Effector CD8-positive, alpha-beta T cell (primary cell): ENCODE measurements around the gene SPDEF.

Experiments
- DNase-seq: peaks from one replicate; lab custom pipeline; 2025; lab: John Stamatoyannopoulos, UW

SPDEF gene

DNA sequence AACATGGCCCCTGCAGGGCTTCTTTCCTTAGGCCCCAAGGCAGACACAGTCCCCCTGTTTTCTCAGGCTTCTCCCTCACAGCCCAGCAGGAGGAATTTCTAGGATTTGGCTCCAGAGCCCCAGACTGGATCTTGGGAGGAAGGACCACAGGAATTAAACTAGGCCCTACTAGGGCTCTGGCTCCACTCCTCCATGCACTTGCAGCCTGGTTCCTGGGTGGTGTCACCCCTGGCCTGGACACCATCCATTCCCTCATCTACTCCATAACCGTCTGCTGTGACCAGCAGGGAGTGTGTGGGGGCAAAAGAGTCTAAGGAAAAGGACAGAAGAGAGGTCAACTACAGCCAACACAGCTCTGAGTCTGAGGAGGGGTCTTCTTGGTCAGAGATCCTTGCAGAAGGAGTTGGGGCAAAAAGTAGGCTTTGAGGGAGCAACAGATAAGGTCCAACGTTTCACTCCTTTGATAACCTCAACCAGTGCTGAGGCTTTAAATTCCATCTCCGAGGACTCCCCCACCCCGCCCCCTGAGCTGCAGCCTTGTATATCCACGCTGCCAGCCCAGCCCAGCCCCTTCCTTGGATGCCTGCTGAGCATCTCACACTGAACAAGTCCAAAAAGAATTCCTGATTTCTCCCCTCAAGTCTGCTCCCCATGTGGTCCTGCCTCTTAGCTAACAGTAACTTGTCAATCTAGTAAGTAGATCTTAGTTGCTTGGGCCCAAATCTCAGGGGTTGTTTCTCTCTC, 27.9 kb upstream of the SPDEF start:
- DNase-seq = no peak

DNA sequence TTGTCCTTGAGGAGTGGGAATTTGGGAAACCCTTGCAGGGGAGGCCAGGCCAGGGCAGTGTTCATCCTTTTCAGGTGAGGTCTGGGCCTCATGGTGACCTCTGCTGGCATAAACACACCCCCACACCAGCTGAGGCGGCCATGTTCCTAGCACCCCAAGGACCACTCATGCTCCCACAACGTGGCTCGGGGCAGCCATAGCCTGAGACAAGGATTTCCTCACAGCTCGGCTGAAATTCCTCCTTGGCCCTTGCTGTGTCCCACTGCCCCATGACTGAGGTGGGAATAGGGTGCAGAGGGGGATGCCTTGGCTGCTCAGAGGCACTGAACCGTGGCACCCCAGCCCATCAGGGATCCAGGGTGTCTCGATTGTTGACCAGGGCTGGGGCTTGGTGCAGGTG, 27.3 kb upstream of the SPDEF start:
- DNase-seq = no peak

DNA sequence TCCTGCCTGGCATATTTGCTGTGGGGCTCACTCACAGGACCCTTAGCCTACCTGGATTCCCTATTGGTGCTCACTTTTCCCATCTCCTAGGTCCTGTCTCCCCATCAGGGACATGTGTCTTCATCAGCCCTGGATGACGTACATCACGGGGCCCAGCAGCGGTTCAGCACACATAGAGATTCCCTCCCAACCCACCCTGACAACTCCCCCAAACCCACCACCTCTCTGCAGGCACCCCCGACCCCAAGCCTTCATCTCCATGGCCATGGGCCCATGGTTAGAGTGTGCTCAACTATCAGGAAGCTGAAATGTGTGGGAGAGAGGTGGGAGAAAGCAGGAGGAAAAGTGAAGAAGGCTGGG, 25.4 kb upstream of the SPDEF start:
- DNase-seq = no peak

DNA sequence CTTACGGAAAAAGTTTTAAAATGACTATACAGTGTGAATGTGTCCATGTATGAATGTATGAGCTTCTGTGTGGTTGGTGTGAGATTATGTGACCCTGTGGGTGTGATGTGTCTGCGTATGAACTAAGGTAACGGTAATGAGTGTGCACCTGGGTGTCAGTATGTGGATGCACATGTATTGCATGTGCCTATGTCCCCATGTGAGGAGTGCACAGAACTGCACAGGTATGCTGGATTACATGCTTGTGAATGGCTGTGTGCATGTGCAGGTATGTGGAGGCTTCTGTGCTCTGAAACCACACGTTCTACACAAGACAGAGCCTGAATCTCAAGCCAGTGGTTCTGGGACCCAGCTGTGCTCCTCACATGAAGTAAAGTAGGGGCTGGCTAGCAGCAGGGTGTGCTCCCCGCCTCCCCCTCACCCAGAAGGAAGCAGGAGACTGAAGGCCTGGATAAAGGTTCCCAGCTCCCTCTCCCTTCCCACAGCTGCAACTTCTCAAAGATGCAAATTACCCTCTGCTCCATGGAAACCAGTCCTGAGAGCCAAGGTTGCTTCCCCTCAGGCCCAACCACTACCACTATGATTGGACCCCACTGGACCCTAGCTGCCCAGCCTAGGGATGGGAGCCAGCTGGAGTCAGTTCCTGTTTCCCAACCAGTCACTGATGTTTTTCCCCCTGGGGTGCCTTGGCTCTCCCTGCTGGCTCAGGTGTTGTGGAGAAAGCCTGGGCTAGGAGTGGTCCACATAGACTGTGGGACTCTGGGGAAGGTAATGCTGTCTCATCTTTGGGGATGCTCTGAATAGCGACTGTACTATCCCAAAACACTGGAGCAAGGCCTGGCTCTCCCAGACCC, 24.8 kb upstream of the SPDEF start:
- DNase-seq = no peak

DNA sequence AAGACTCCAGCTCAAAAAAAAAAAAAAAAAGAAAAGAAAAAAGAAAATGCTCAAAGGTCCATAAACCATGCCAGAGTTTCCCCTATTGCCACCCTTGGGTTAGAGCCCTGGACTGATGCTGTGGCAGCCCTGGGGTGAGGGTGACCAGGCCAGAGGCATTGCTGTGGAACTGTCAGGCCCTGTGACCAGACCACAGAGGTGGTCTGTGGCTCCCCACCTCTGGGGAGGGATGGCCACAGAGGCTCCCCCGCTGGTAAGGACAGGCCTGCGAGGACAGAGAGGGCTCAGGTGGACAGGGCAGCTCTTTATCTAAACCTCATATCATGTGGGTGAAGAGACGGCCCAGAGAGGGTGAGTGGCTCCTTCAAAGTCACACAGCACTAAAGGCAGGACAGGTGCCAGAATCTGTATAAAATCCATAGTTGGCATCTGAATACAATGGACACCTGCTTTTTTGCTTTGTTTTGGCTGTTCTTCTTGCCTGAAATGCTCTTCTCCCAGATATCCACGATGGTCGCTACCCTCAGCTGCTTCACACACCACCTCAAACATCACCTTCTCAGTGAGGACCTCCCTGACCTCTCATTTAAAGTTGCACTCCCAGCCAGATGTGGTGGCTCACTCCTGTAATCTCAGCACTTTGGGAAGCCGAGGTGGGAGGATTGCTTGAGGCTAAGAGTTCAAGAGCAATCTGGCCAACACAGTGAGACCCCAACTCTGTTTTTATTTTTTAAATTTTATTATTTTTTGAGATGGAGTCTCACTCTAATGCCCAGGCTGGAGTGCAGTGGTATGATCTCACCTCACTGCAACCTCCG, 22.5 kb upstream of the SPDEF start:
- DNase-seq = no peak

DNA sequence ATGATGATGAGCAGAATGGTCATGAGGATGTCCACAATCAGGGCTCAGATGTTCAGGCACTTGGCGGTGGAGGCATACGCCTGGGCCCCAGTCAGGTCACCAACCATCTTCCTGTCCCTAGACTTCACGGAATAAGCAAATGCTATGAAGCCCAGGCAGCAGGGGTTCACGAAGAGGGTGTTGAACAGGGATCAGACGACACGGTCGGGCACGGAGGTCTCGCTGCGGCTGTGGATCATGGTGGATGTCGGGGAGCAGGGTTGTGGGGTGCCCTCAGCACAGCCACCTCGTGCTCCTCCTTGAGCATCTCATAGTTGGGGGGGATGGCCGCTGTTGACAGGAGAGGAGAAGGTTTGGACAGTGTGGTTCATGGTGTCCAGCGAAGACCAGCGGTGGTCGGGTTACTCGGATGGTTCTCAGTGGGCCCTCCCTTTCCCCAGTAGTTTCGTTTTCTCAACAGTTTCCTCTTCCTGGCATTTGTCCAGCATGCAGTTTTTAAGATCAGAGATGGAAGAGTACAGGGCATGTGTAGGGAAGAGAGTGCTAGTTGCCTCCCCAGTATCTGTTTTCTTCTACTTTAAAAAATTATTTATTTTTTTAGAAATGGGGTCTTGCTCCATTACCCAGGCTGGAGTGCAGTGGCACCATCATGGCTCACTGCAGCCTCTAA, 20.3 kb upstream of the SPDEF start:
- DNase-seq = no peak

DNA sequence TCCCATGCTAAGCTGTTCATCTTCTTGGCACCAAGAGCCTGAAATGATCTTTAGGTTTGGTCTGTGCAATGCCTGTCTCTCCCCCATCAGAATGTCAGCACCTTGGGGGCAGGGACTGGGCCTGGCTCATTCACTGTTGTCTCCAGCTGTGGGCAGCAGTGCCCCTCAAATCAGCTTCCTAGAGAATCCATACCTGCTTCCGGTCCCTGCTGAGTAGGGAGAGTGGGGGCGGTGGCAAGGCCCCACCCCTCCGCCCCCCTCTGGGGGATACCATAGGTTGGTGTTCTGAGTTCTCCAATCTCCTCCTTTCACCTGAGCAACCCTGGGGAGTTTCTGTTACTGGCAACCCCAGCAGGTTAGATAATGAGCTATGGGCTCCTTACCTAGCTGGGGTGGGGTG, 19.2 kb upstream of the SPDEF start:
- no peak for DNase-seq

DNA sequence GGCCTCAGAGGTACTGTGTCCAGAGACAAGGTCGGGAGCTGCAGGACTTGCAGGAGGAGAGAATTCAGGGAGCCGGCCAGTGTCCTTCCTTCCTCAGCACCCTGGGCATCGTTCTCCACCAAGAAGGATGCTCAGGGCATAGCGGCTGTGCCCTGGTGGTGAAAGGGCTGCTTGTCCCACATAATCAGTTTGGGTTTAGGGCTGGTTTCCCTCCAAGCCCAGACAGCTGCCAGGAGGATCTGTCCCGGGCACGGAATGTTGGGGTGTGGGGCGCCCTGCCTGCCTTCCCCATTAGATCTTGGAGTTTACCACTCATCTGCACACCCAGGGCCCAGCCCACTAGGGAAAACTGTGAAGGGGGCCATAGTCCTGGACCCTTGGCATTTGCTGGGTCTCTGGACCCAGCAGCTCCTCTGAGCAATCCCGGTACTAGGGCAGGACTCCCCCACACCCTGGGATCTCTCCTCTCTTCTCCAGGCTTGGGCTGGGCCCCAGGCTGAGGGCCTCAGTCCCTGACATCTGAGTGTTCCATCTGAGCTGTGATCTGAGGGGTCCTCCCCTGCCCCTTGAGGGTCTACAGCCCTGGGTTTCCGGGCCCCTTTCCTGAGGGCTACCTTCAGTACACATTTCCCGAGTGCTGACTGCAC, 18.6 kb upstream of the SPDEF start:
- DNase-seq = no peak

DNA sequence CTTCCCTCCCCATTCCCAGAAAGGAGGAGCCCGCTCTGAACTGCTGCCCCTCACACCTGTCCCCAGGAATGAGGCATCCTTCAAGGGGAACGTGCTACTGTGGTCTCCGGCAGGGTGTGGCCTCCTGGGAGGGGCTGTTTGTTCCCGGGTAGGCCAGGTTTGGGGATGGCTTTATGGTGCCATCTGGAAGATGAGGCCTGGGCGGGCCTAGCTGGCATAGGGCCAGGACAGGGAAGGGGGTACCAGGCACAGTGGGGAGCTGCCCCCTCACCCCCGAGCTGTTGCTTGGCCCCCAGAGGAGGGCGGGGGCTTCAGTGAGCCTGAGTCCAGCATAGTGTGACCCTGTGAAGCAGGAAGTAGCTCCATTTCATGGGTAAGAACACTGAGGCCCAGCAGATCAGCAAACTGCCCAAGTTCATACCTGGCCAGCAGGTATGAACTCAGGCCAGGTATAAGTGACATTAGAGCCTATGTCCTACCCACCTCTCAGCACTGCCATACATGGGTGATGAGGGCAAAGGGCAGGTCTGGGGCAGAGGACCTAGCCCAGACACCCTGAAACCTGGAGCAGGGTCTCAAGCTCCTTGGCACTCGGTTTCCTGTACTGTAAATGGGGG, 17.5 kb upstream of the SPDEF start:
- DNase-seq = no peak

DNA sequence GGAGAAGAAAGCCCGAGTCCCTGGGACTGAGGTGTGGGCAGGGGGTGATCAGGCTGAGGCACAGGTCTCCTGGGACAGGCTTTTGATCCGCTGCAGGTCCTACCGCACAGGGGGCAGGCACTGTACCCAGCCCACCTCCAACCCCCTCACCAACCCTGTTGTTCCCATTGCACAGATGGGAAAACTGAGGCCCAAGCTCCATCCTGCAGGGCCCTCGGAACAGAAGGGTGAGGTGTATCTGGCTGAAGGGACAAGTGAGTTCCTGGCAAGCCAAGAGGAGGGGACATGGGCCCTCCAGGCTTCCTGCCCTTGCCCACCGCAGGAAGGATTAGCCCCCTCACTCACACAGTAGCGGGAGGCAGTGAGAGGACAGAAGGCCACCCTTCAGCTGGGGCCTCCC, 16.5 kb upstream of the SPDEF start:
- DNase-seq = no peak

DNA sequence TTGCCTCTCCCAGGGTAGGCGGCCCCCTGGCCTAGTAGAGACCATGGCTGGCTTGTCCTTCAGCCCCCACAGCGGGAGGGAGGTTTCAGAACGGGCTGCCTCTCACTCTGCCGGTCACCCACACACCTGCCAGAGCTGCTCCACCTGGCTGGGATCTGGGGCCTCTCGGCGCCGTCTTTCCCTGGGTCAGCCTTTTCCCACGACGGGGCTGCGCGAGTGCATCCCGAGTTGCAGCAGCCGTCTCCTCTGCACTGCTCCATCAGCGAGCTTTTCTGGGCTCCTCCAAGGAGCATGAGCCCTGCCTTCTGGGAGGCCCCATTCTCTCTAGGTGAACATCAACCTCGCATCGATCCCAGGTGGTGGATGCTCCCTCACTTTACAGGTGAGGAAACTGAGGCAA, 15.9 kb upstream of the SPDEF start:
- no peak for DNase-seq

DNA sequence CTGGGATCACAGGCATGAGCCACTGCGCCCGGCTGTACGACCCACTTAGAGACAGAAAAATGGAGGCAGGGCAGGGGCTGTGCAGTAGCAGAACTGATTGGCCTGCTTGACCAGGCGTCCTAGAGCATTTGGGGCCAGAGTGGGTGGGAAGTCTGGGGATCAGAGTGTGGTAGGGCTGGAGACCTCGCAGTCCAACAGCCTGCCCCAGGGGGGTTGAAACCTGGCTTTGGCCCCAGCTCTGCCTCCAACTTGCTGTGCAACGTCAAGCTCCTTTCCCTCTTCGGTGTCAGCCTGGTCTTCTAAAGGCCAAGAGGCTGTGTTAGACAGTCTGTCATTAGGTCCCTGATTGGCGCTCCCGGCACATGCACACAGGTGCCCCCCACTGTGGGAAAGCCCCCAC, 15.3 kb upstream of the SPDEF start:
- no peak for DNase-seq

DNA sequence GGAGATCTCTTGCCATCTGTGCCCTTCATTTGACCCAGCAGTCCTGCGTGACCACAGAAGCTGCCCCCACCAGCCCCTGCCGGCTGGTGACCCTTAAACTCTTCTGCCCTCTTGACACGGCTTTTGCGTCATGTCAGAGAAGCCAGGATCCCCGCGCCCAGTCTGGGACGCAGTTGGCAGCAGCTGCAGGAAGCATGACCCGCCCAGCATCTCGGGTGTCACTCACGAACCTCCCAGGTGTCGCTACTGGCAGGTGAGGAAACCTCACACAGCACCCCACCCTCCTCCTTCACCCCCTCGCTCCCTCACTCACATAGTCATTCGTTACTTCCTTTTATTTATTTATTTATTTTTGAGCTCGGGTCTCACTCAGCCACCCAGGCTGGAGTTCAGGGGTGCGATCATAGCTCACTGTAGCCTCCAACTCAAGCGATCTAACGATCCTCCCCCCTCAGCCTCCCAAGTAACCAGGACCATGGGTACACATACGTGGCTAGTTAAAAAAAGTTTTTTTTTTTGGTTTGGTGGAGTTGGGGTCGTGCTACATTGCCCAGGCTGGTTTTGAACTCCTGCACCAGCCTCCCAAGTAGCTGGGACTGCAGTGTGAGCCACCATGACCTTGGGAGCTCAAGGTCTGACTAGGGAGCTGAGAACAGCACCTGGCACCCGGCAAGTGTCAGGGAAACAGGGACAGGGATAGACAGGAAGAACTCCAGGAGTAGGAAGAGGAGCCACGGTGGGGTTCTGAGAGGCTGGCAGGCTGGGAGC, 14.1 kb upstream of the SPDEF start:
- no peak for DNase-seq

DNA sequence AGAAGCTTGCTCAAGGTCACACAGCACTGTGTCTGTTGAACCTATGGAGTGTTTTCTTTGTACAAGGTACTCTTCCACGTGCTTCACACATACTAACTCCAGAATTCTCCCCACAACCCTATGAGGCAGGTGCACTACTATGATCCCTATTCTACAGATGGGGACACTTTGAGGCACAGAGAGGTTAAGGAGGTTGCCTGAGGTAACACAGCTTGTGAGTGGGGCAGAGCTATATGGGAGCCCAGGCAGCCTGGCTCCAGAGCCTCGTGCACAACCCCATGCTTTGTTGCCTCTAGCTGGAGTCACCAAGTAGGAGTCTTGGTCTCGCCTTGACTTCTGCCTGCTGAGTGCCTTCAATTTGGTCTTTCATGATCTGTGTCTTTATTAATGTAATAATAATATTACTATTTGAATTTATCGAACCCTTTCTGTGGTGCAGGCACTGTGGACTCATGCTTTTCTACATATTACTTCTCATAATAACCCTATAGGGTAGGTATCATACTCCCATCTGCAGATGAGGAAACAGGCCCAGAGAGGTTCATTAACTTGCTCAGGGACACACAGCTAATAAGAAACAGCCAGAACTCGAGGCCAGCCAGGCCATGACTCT, 13.3 kb upstream of the SPDEF start:
- no peak for DNase-seq

DNA sequence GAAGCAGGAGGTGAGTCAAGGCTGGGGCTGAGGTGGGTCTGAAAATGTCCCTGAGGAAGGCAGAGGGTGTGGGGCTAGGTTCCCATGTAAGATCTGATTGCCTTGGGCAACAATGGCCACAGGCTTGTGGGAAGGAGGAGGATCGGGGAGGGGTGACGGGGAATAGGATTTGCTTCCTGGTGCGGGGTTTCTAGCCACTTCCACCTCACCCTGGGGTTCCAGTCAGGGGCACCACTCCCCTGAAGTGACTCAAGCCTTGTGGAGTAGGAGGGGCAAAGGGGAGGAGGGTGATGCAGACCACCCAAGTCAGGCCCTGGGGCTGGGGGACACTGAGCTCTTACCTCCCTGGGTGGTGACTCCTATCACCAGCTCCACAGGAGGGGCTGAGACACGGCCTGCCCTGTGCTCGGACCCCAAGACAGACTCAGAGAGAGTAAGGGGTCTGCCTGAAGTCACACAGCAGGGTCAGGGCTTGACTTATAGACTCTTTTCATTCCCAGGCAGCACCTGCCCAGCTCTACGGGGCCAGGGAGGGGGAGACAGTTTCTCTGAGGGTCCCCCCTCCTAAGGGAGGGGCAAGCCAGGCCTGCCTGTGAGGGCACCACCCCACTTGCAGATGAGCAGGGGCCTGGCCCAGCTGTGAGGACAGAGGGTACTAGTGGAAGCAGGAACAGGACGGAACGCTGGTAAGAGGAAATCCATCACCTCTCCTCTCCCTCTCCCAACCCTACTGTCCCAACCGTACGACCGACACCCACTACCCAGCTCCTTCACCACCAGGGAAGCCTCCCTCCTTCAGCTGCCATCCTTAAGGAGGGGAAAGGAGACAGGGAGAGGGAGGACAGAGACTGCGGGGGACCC, 12.4 kb upstream of the SPDEF start:
- no peak for DNase-seq

DNA sequence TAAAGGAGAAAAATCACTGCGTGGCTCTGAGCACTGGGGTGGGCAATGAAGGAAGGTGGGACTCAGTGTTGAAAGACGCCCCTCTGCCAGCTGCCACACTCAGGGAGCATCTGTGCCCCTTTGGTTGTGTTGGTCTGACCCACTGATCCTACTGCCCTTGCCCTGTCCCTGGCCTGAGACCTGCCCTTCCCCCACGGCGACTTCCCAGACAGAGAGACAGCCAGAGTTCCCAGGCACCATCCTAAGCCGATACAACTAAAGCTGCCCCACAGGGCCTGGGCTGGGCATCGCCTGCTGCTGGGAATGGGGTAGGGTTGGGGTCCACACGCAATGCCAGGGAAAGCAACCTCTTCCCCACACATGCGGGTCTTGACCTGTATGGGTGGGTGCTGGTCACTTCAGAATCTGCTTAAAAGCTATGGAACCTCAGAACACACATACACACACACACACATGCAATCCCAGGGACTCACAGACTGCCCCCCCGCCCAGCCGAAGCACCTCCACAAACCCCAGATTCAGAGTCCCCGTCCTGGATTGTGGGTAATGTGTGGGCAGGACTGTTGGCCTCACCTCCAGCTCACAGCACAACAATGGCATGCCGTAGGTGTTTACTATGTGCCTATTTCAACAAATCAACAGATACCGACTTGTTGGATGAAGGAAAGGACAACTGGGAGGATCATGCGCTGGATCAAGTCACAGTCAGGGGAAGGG, 10.9 kb upstream of the SPDEF start:
- no peak for DNase-seq

DNA sequence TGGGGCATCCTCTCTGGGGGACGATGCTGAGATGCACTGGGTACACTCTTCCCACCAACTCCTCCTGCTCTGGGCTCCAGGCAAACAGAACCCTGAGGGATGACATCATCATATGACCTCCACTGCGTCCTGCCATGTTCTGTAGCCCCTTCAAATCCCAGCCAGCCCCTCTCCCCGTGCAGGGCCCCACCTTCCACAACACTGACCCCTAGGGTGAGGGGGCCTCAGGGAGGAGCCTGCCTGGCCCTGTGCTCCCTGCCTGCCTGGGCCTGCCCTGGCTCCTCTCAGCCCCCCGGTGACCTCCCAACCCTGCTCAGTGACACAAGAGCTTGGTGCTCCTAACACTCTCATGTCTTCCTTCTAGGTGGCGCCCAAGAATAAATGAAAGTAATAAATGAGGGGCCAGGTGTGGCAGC, 9.6 kb upstream of the SPDEF start:
- DNase-seq = no peak

DNA sequence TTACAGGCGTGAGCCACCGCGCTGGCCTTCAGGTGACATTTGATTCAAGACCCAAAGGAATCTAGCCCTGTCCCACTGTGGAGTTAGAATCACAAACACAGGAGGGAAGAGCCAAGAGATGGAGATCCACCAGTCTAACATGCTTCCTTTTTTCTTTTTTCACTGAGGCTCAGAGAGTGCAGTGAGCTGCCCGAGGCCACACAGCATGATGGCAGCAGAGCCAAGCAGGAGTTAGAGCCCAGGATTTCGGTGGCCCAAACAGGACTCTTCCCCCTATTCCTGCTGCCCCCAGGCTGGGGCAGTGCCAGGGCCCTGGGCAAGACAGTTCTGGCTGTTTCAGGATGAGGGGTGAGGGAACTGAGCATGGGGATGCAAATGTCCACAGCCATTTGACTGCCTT, 8.1 kb upstream of the SPDEF start:
- no peak for DNase-seq
